HepG2 (cell line): Measurements from ENCODE around the gene ARHGAP21. TPM values are rescaled to one million over a fixed set of nuclear protein-coding genes. Genes with fewer than 3 reads are reported as not detected.

Source experiments
- ATAC-seq: fragments of 200-7000 bp; cut with Tn5 transposase; 3 replicates; pipeline ENCODE4 v1.9.1; 2020; ENCODE audit warnings: mild to moderate bottlenecking, moderate library complexity
- BruUV-seq: library from RNA; stranded (reverse); fragments of 400-500 nt; replicated peaks from 2 replicates; lab custom pipeline; 2021; lab: Mats Ljungman, UMichigan
- CTCF ChIA-PET: fragments of 300-600 bp; formaldehyde crosslinking; extraction: SDS; loops from one replicate; lab custom pipeline; 2021; ENCODE audit warnings: low total read pairs, inconsistent platforms, low intra/inter-chr PET ratio; lab: Yijun Ruan, JAX
- POLR2A ChIA-PET: fragments of 350-600 bp; sonication (Branson Sonifier 250); formaldehyde crosslinking; loops from one replicate; lab custom pipeline; 2020; ENCODE audit warnings: antibody characterized with exemption, inconsistent platforms; lab: Yijun Ruan, JAX
- DNase-seq: peaks from one replicate; pipeline ENCODE4 v3.0.0-alpha.2; 2015; ENCODE audit warnings: low spot score
- FAIRE-seq: peaks from 3 replicates; lab custom pipeline; 2011; peaks lifted over from hg19 to GRCh38; lab: Jason Lieb, UNC
- H2AFZ ChIP-seq: one replicate; pipeline ENCODE4 v1.6.1; 2011; ENCODE audit warnings: low read length, inconsistent platforms
- H3K27ac ChIP-seq: fragments of 300-600 bp; 3 replicates; pipeline ENCODE4 v1.8.0; 2011; ENCODE audit warnings: mixed run types, mild to moderate bottlenecking, mixed read lengths, low read length, inconsistent platforms; ENCODE audit not compliant: insufficient read depth; ENCODE audit errors: extremely low read length
- H3K27me3 ChIP-seq, 2 experiments: fragments of 200-600 bp in 1 of 2; 2 replicates in 1 of 2; 3 replicates in 1 of 2; pipeline versions ENCODE4 v1.6.0 to v1.8.0; 2011; ENCODE audit warnings: low read length in 2 of 2, mild to moderate bottlenecking in 2 of 2, moderate library complexity in 2 of 2, inconsistent platforms in 1 of 2; ENCODE audit not compliant: insufficient read depth in 2 of 2, control insufficient read depth in 1 of 2
- H3K36me3 ChIP-seq, 2 experiments: fragments of 200-600 bp in 1 of 2; replicated peaks in 1 of 2; 2 replicates in 1 of 2; 3 replicates in 1 of 2; pipeline versions ENCODE4 v1.5.1 to v1.8.0; 2011; ENCODE audit warnings: low read length in 2 of 2, inconsistent platforms in 1 of 2; ENCODE audit not compliant: insufficient read depth in 2 of 2, control insufficient read depth in 1 of 2
- H3K4me1 ChIP-seq: 2 replicates; pipeline ENCODE4 v1.5.1; 2012; ENCODE audit warnings: low read length, inconsistent platforms; ENCODE audit not compliant: insufficient read depth
- H3K4me2 ChIP-seq: 2 replicates; pipeline ENCODE4 v1.6.0; 2011; ENCODE audit warnings: low read depth, low read length, inconsistent platforms
- H3K4me3 ChIP-seq, 3 experiments: fragments of 200-600 bp in 1 of 3; sonication (generic), shearing (Covaris generic) in 1 of 3; replicated peaks in 1 of 3; 2 replicates each; pipeline ENCODE4 v1.5.1; 2011 to 2016; ENCODE audit warnings: low read length in 3 of 3, inconsistent platforms in 2 of 3, low read depth in 2 of 3, mild to moderate bottlenecking in 2 of 3, control low read depth in 1 of 3, mixed read lengths in 1 of 3; ENCODE audit not compliant: insufficient read depth in 1 of 3
- H3K79me2 ChIP-seq: one replicate; pipeline ENCODE4 v1.6.1; 2011; ENCODE audit warnings: low read length, inconsistent platforms; ENCODE audit not compliant: insufficient read depth
- H3K9ac ChIP-seq: 2 replicates; pipeline ENCODE4 v1.6.0; 2011; ENCODE audit warnings: mild to moderate bottlenecking, low read depth, low read length, inconsistent platforms; ENCODE audit not compliant: insufficient read depth
- H3K9me3 ChIP-seq: 2 replicates; pipeline ENCODE4 v1.5.1; 2012; ENCODE audit warnings: mild to moderate bottlenecking, low read length
- H4K20me1 ChIP-seq: 2 replicates; pipeline ENCODE4 v1.6.0; 2011; ENCODE audit warnings: inconsistent platforms, mild to moderate bottlenecking, low read length, moderate library complexity; ENCODE audit not compliant: insufficient read depth
- ATF7 ChIP-seq, 2 experiments: fragments of 450-650 bp in 1 of 2; sonication (generic) in 1 of 2; formaldehyde crosslinking in 1 of 2; IDR thresholded peaks; 2 replicates each; pipeline versions ENCODE4 v1.4.0 to v1.6.1; 2016 to 2020; ENCODE audit warnings: antibody characterized with exemption in 1 of 2, mild to moderate bottlenecking in 1 of 2, missing genetic modification reagents in 1 of 2
- CBX2 ChIP-seq, 2 experiments: fragments of 200-600 bp in 1 of 2; sonication (generic); formaldehyde crosslinking in 1 of 2; IDR thresholded peaks; 2 replicates each; pipeline versions ENCODE4 v1.7.0 to v1.8.1; 2018 to 2022; ENCODE audit warnings: low read depth in 2 of 2, low read length in 1 of 2, mild to moderate bottlenecking in 1 of 2, missing genetic modification reagents in 1 of 2
- HNRNPL ChIP-seq: fragments of 200-400 bp; formaldehyde crosslinking; IDR thresholded peaks from 2 replicates; pipeline ENCODE4 v1.6.1; 2017; ENCODE audit warnings: mild to moderate bottlenecking, low read depth, low read length
- KDM5B ChIP-seq: sonication (generic); formaldehyde crosslinking; IDR thresholded peaks from 2 replicates; pipeline ENCODE4 v1.4.0; 2020; ENCODE audit warnings: missing genetic modification reagents, mild to moderate bottlenecking, borderline replicate concordance
- KMT2A ChIP-seq: sonication (generic); formaldehyde crosslinking; IDR thresholded peaks from 2 replicates; pipeline ENCODE4 v1.4.0; 2020; ENCODE audit warnings: missing genetic modification reagents
- ZBTB4 ChIP-seq: sonication (generic); formaldehyde crosslinking; IDR thresholded peaks from 2 replicates; pipeline ENCODE4 v1.4.0; 2020; ENCODE audit warnings: missing genetic modification reagents, mild to moderate bottlenecking, borderline replicate concordance
- ZNF367 ChIP-seq: sonication (generic); formaldehyde crosslinking; IDR thresholded peaks from 2 replicates; pipeline ENCODE4 v1.4.0; 2020; ENCODE audit warnings: missing genetic modification reagents, borderline replicate concordance
- WGBS: methylation state at CpG from one replicate; pipeline ENCODE4 v1.1.6; 2017; ENCODE audit warnings: low lambda C conversion rate; 5-methylcytosine and 5-hydroxymethylcytosine counted together
- in situ Hi-C: cut with HindIII; loops from 2 replicates; pipeline ENCODE4 v1.10.0; 2017; ENCODE audit warnings: low pct_unique_long_range_greater_than_20kb; ENCODE audit not compliant: extremely low pct_ligation_motif_present
- intact Hi-C: fragments of 100-400 bp; cut with micrococcal nuclease; formaldehyde crosslinking; loops from one replicate; pipeline ENCODE4 v1.10.0; 2022; ENCODE audit not compliant: unreplicated experiment
- polyA plus RNA-seq, 8 experiments: library from polyadenylated mRNA; depleted of rRNA in 3 of 8; stranded (reverse) in 7 of 8; unstranded in 1 of 8; fragments of >200 nt; fragmentation: Illumina TruSeq in 4 of 8; extraction: Trizol in 4 of 8; gene quantifications; 2 replicates each; pipeline versions ENCODE4 v1.2.1 to v1.2.3, GENCODE V29; 2011 to 2016; ENCODE audit warnings: low read depth in 4 of 8, missing spikeins in 1 of 8, mixed read lengths in 1 of 8; ENCODE audit not compliant: insufficient read depth in 1 of 8
- total RNA-seq, 5 experiments: library from RNA; depleted of rRNA; stranded (reverse); fragments of >200 nt; fragmentation: Illumina TruSeq; extraction: Trizol; gene quantifications; 2 replicates each; pipeline ENCODE4 v1.2.3, GENCODE V29; 2016; ENCODE audit warnings: low read depth in 1 of 5
- TF ChIP-seq, protein P1 (sequence below): sonication (generic); formaldehyde crosslinking; IDR thresholded peaks from 2 replicates; pipeline ENCODE4 v1.4.0; 2020; ENCODE audit warnings: low read depth, mild to moderate bottlenecking, missing genetic modification reagents

The ARHGAP21 gene
- total and polyA plus RNA-seq, 2 of the 13 experiments (the other 11 are each of a cell fraction or from before 2014, with no cell fraction given): 23.9 to 26.6 TPM

- TF ChIP-seq ZBTB4 (CRISPR knock-in tag): no peak
- no peak for TF ChIP-seq KMT2A
- TF ChIP-seq HNRNPL: no peak
Measured at GRCh38 chr10:24711465-24711864, 12.2 kb downstream of the ARHGAP21 start (continued).

- in situ Hi-C loops: no loop called here
- Histone ChIP-seq H3K79me2 (peaks cover 88% of the 10 kb centered on the region), H3K27ac (no peak overlapping the region), H3K36me3 (no peaks in the 10 kb centered on the region), H3K4me2 (no peak overlapping the region), H3K9me3 (no peaks in the 10 kb centered on the region)
- FAIRE-seq: no peak
- no peak for TF ChIP-seq ZNF367 (CRISPR knock-in tag)
- TF ChIP-seq, protein P1, sequence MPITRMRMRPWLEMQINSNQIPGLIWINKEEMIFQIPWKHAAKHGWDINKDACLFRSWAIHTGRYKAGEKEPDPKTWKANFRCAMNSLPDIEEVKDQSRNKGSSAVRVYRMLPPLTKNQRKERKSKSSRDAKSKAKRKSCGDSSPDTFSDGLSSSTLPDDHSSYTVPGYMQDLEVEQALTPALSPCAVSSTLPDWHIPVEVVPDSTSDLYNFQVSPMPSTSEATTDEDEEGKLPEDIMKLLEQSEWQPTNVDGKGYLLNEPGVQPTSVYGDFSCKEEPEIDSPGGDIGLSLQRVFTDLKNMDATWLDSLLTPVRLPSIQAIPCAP: no peak
- TF ChIP-seq CBX2 (IDR thresholded peaks at IDR 0.05; ENCODE audit: low read depth, low read length): no peak
- TF ChIP-seq CBX2 (CRISPR knock-in tag; IDR thresholded peaks at IDR 0.05; ENCODE audit: low read depth): no peak
- TF ChIP-seq ATF7 (IDR thresholded peaks at IDR 0.05): peak; percentile 13; the same call in 1 of the 2 replicates
- TF ChIP-seq ATF7 (CRISPR knock-in tag; IDR thresholded peaks at IDR 0.05): no peak
- TF ChIP-seq KDM5B: no peak
- TF ChIP-seq, all 625 proteins: peak for 1
- no peaks in the 10 kb centered on the region for H4K20me1 ChIP-seq
- intact Hi-C loops: no loop called here
- H3K9ac ChIP-seq: no peak overlapping the region
- no peak overlapping the region for H3K4me3 ChIP-seq
- WGBS: 97% methylated on average over 3 of the region's 3 CpGs
- H3K4me1 ChIP-seq: peaks cover 39% of the 10 kb centered on the region
- BruUV-seq: no TSS peak
- H3K27me3 ChIP-seq: no peaks in the 10 kb centered on the region
- ChIA-PET CTCF (no interaction called here), POLR2A (no interaction called here)
- DNase-seq (no peak), ATAC-seq (no peak)
- no peak overlapping the region for H2AFZ ChIP-seq
Measured at GRCh38 chr10:24708081-24708480, 15.6 kb downstream of the ARHGAP21 start.
